Endothelial cell of umbilical vein (primary cell): Measurements from ENCODE around the gene HSF2BP. TPM values are rescaled to one million over a fixed set of nuclear protein-coding genes. Genes with fewer than 3 reads are reported as not detected.

Source experiments
- BruUV-seq: library from RNA; stranded (reverse); fragments of 400-500 nt; replicated peaks from 2 replicates; lab custom pipeline; 2021; lab: Mats Ljungman, UMichigan
- CTCF ChIA-PET: fragments of 300-600, 350-600 bp; sonication (Branson Sonifier 250); formaldehyde crosslinking; loops from one replicate; lab custom pipeline; 2021; ENCODE audit warnings: antibody characterized with exemption, inconsistent platforms; lab: Charles Lee
- POLR2A ChIA-PET: fragments of 300-600, 350-600 bp; sonication (Branson Sonifier 250); formaldehyde crosslinking; loops from one replicate; lab custom pipeline; 2021; ENCODE audit warnings: antibody characterized with exemption, inconsistent platforms; lab: Charles Lee
- DNase-seq: peaks from one replicate; pipeline ENCODE4 v3.0.0-alpha.2; 2011; ENCODE audit warnings: low read depth, low spot score
- FAIRE-seq: peaks from 2 replicates; lab custom pipeline; 2011; peaks lifted over from hg19 to GRCh38; lab: Jason Lieb, UNC
- H2AFZ ChIP-seq: 2 replicates; pipeline ENCODE4 v1.6.0; 2012; ENCODE audit warnings: low read depth, low read length, control low read depth, inconsistent platforms
- H3K27ac ChIP-seq: 2 replicates; pipeline ENCODE4 v1.5.1; 2011; ENCODE audit warnings: low read depth, mild to moderate bottlenecking, control low read depth, low read length, moderate library complexity; ENCODE audit not compliant: insufficient read depth
- H3K27me3 ChIP-seq, 2 experiments: 2 replicates each; pipeline versions ENCODE4 v1.6.0 to v1.6.1; 2011; ENCODE audit warnings: low read length in 2 of 2, mixed read lengths in 1 of 2; ENCODE audit not compliant: control insufficient read depth in 2 of 2, insufficient read depth in 2 of 2
- H3K36me3 ChIP-seq, 2 experiments: 2 replicates in 1 of 2; 3 replicates in 1 of 2; pipeline ENCODE4 v1.5.1; 2011; ENCODE audit warnings: low read length in 2 of 2, mild to moderate bottlenecking in 1 of 2, moderate library complexity in 1 of 2; ENCODE audit not compliant: control insufficient read depth in 2 of 2, insufficient read depth in 2 of 2; ENCODE audit errors: extremely low read depth in 1 of 2
- H3K4me1 ChIP-seq: 3 replicates; pipeline ENCODE4 v1.5.1; 2011; ENCODE audit warnings: mild to moderate bottlenecking, low read length; ENCODE audit not compliant: control insufficient read depth, insufficient read depth; ENCODE audit errors: extremely low read depth
- H3K4me2 ChIP-seq: 2 replicates; pipeline ENCODE4 v1.6.1; 2011; ENCODE audit warnings: low read length, control low read depth, mixed read lengths; ENCODE audit not compliant: insufficient read depth
- H3K4me3 ChIP-seq, 3 experiments: fragments of 200-600 bp in 1 of 3; sonication (generic), shearing (Covaris generic) in 1 of 3; replicated peaks in 1 of 3; 2 replicates each; pipeline ENCODE4 v1.5.1; 2011 to 2016; ENCODE audit warnings: control low read depth in 3 of 3, low read length in 3 of 3, mild to moderate bottlenecking in 2 of 3, inconsistent platforms in 1 of 3, low read depth in 1 of 3, moderate library complexity in 1 of 3; ENCODE audit not compliant: insufficient read depth in 1 of 3
- H3K79me2 ChIP-seq: 2 replicates; pipeline ENCODE4 v1.6.0; 2012; ENCODE audit warnings: low read length, inconsistent platforms; ENCODE audit not compliant: control insufficient read depth, insufficient read depth
- H3K9ac ChIP-seq: replicated peaks from 2 replicates; pipeline ENCODE3; 2011; ENCODE audit warnings: low read length, control low read depth; ENCODE audit not compliant: insufficient read depth; ENCODE audit errors: extremely low read depth
- H3K9me1 ChIP-seq: replicated peaks from 3 replicates; pipeline ENCODE4 v1.6.0; 2011; ENCODE audit warnings: mild to moderate bottlenecking, low read length; ENCODE audit not compliant: control insufficient read depth, insufficient read depth; ENCODE audit errors: extremely low read depth
- H3K9me3 ChIP-seq: replicated peaks from 2 replicates; pipeline ENCODE4 v1.5.1; 2012; ENCODE audit warnings: low read length, inconsistent platforms; ENCODE audit not compliant: control insufficient read depth, insufficient read depth
- H4K20me1 ChIP-seq: replicated peaks from 2 replicates; pipeline ENCODE3; 2011; ENCODE audit warnings: mild to moderate bottlenecking, low read length; ENCODE audit not compliant: control insufficient read depth, insufficient read depth; ENCODE audit errors: extremely low read depth
- CTCF ChIP-seq, 2 donors: IDR thresholded peaks; 1 replicate in 1 of 2; 2 replicates in 1 of 2; pipeline ENCODE4 v1.5.1; 2011; ENCODE audit warnings: low read length in 2 of 2, mild to moderate bottlenecking in 2 of 2, moderate library complexity in 2 of 2, control low read depth in 1 of 2, inconsistent platforms in 1 of 2, low read depth in 1 of 2; ENCODE audit not compliant: insufficient read depth in 1 of 2; ENCODE audit errors: extremely low read depth in 1 of 2
- GATA2 ChIP-seq: IDR thresholded peaks from 2 replicates; pipeline ENCODE4 v1.7.0; 2011; ENCODE audit warnings: low read depth, mild to moderate bottlenecking, moderate library complexity, mixed read lengths, low read length; ENCODE audit not compliant: insufficient read length, insufficient read depth
- JUN ChIP-seq: IDR thresholded peaks from 2 replicates; pipeline ENCODE4 v1.6.1; 2011; ENCODE audit warnings: borderline replicate concordance, low read depth; ENCODE audit not compliant: insufficient read length, insufficient read depth
- MAX ChIP-seq: IDR thresholded peaks from 2 replicates; pipeline ENCODE4 v1.6.1; 2011; ENCODE audit not compliant: insufficient read depth, insufficient read length
- MYC ChIP-seq: IDR thresholded peaks from one replicate; pipeline ENCODE4 v1.6.1; 2011; ENCODE audit warnings: mild to moderate bottlenecking, low read depth, low read length
- POLR2A ChIP-seq: IDR thresholded peaks from 2 replicates; pipeline ENCODE4 v1.6.1; 2012; ENCODE audit warnings: low read depth, mild to moderate bottlenecking, control low read depth, low read length
- POLR2AphosphoS5 ChIP-seq: IDR thresholded peaks from 2 replicates; pipeline ENCODE4 v1.6.1; 2012; ENCODE audit warnings: low read depth, mild to moderate bottlenecking, control low read depth, low read length, moderate library complexity; ENCODE audit not compliant: insufficient read depth
- dilution Hi-C: fragments of 300-500 bp; cut with MboI; formaldehyde crosslinking; loops from one replicate; pipeline ENCODE4 v1.15.0; 2019; ENCODE audit warnings: low sequenced_read_pairs; ENCODE audit not compliant: extremely low pct_ligation_motif_present
- intact Hi-C: fragments of 100-400 bp; cut with micrococcal nuclease; formaldehyde crosslinking; loops from one replicate; pipeline ENCODE4 v1.10.0; 2022
- polyA plus RNA-seq, 4 experiments: library from polyadenylated mRNA; depleted of rRNA in 3 of 4; stranded (reverse) in 3 of 4; unstranded in 1 of 4; fragments of >200 nt; gene quantifications; 2 replicates each; pipeline versions ENCODE4 v1.2.1 to v1.2.3, GENCODE V29; 2011 to 2012; ENCODE audit warnings: missing spikeins in 1 of 4
- total RNA-seq: library from RNA; stranded (reverse); gene quantifications from 2 replicates; pipeline ENCODE4 v1.2.3, GENCODE V29; 2021

Gene HSF2BP
- total and polyA plus RNA-seq, 2 donors (not counting 3 experiments of a cell fraction or from before 2014, with no cell fraction given): 0.41 to 0.55 TPM

GRCh38 chr21:43611598-43612369, 47.5 kb downstream of the HSF2BP start:
- dilution Hi-C loops (no loop called here), intact Hi-C loops (loop anchor here (1.0 to 2.0 kb wide), 2 partner anchors 15 to 34 kb away; no protein-coding TSS in a partner anchor)
- TF ChIP-seq POLR2A: no peak
- no peak for TF ChIP-seq MAX
- TF ChIP-seq GATA2: no peak
- TF ChIP-seq JUN: no peak
- no peak for TF ChIP-seq MYC
- TF ChIP-seq POLR2AphosphoS5: no peak
- TF ChIP-seq CTCF (IDR thresholded peaks at IDR 0.05; ENCODE audit: extremely low read depth in 1 of 2, insufficient read depth in 1 of 2, low read depth in 1 of 2, low read length in 2 of 2): peak; percentile 77 to 90
- peak overlapping the region; percentile 56 for H3K9ac ChIP-seq
- H3K36me3 ChIP-seq: no peaks in the 10 kb centered on the region
- no TSS peak for BruUV-seq
- no peaks in the 10 kb centered on the region for H3K79me2 ChIP-seq
- FAIRE-seq (peak; percentile 79), DNase-seq (peak; percentile 80)
- no peaks in the 10 kb centered on the region for H3K9me1 ChIP-seq
- peaks cover 8% of the 10 kb centered on the region for H3K4me1 ChIP-seq
- H3K4me3 ChIP-seq: no peak overlapping the region
- H2AFZ ChIP-seq: peak overlapping the region; percentile 72
- CTCF ChIA-PET: interaction anchor here (0.7 to 3.3 kb wide), 11 partner anchors 8 to 34 kb away, joined by 3 to 21 read pairs (median 4); no protein-coding TSS in a partner anchor
- no peaks in the 10 kb centered on the region for H3K27me3 ChIP-seq
- H4K20me1 ChIP-seq: no peaks in the 10 kb centered on the region
- peak overlapping the region; percentile 45 for H3K4me2 ChIP-seq
- H3K9me3 ChIP-seq: no peaks in the 10 kb centered on the region
- peak overlapping the region; percentile 53 for H3K27ac ChIP-seq
- POLR2A ChIA-PET: no interaction called here
